Erythroblast (primary cell): Measurements from ENCODE around the gene GALNT10.

ENCODE experiments used
- DNase-seq, 2 experiments: peaks; one replicate each; lab custom pipeline; 2025; lab: John Stamatoyannopoulos, UW
- GATA1 ChIP-seq: IDR thresholded peaks from 2 replicates; pipeline ENCODE4 v1.6.1; 2011; ENCODE audit warnings: low read depth, mild to moderate bottlenecking, control low read depth, low read length, moderate library complexity
- POLR2A ChIP-seq: IDR thresholded peaks from 2 replicates; pipeline ENCODE4 v1.6.1; 2011; ENCODE audit warnings: mild to moderate bottlenecking, low read length

The GALNT10 gene

GRCh38 chr5:154316223-154316935, 125.8 kb downstream of the GALNT10 start:
- TF ChIP-seq GATA1 (no peak), POLR2A (no peak)
- no peak for DNase-seq

GRCh38 chr5:154317916-154318315, 127.4 kb downstream of the GALNT10 start:
- TF ChIP-seq POLR2A, result no peak
- no peak for TF ChIP-seq GATA1
- DNase-seq, result no peak

- DNase-seq, result no peak
- no peak for TF ChIP-seq GATA1
These were observed 128.2 kb downstream of the GALNT10 start for GRCh38 chr5:154318691-154319090.

GRCh38 chr5:154319736-154320135, 129.2 kb downstream of the GALNT10 start:
- no peak for TF ChIP-seq POLR2A
- no peak for TF ChIP-seq GATA1

GRCh38 chr5:154320224-154321089, 129.9 kb downstream of the GALNT10 start:
- TF ChIP-seq GATA1, result no peak
- TF ChIP-seq POLR2A, result no peak
- no peak for DNase-seq

More at GRCh38 chr5:154319736-154320135, 129.2 kb downstream of the GALNT10 start:
- DNase-seq, result no peak

GRCh38 chr5:154321546-154321945, 131.0 kb downstream of the GALNT10 start:
- DNase-seq, result no peak
- TF ChIP-seq POLR2A (no peak), GATA1 (no peak)

GRCh38 chr5:154324033-154324432, 133.5 kb downstream of the GALNT10 start:
- DNase-seq, result peak in 1 of 2 experiments; percentile 13

GRCh38 chr5:154325566-154325965, 135.0 kb downstream of the GALNT10 start:
- TF ChIP-seq GATA1, result no peak
- no peak for TF ChIP-seq POLR2A
- no peak for DNase-seq

More at GRCh38 chr5:154324033-154324432, 133.5 kb downstream of the GALNT10 start:
- TF ChIP-seq GATA1, result no peak
- TF ChIP-seq POLR2A, result no peak

GRCh38 chr5:154329062-154329461, 138.5 kb downstream of the GALNT10 start:
- TF ChIP-seq POLR2A (no peak), GATA1 (no peak)
- no peak for DNase-seq

- TF ChIP-seq POLR2A, result no peak
- TF ChIP-seq GATA1, result no peak
- DNase-seq, result no peak
These were observed 139.0 kb downstream of the GALNT10 start for GRCh38 chr5:154329519-154330040.

- TF ChIP-seq POLR2A, result no peak
- TF ChIP-seq GATA1, result no peak
These were observed 139.6 kb downstream of the GALNT10 start for GRCh38 chr5:154330097-154330667.

GRCh38 chr5:154331232-154331631, 140.7 kb downstream of the GALNT10 start:
- TF ChIP-seq POLR2A, result no peak
- TF ChIP-seq GATA1, result no peak
- peak; percentile 15 to 41 for DNase-seq

More at GRCh38 chr5:154330097-154330667, 139.6 kb downstream of the GALNT10 start:
- no peak for DNase-seq

- no peak for TF ChIP-seq GATA1
- DNase-seq, result no peak
These were observed 141.4 kb downstream of the GALNT10 start for GRCh38 chr5:154331924-154332323.

- DNase-seq, result no peak
- TF ChIP-seq GATA1 (no peak), POLR2A (no peak)
These were observed 141.9 kb downstream of the GALNT10 start for GRCh38 chr5:154332451-154332850.
